GM13976 (cell line): ENCODE data around the gene GPC6.

Experiments used
- DNase-seq: peaks from one replicate; pipeline ENCODE4 v3.0.0; 2012; ENCODE audit warnings: low spot score
- CTCF ChIP-seq: IDR thresholded peaks from 2 replicates; pipeline ENCODE4 v1.5.1; 2012; ENCODE audit warnings: borderline replicate concordance, mild to moderate bottlenecking; ENCODE audit not compliant: insufficient read depth; ENCODE audit errors: extremely low read depth, missing control alignments, control extremely low read depth
- in situ Hi-C: fragments of 300-500 bp; cut with MboI; formaldehyde crosslinking; loops from one replicate; pipeline ENCODE4 v1.12.0; 2022; ENCODE audit warnings: low sequenced_read_pairs, mixed read lengths, inconsistent platforms; ENCODE audit not compliant: unreplicated experiment

The GPC6 gene

GRCh38 chr13:94232161-94232950 is 1005.7 kb downstream of the GPC6 start:
- TF ChIP-seq CTCF = no peak
- no peak for DNase-seq
- in situ Hi-C loops = no loop called here

- TF ChIP-seq CTCF = no peak
- in situ Hi-C loops = no loop called here
- DNase-seq = no peak
Observed at GRCh38 chr13:94232956-94233355, 1006.3 kb downstream of the GPC6 start.

- in situ Hi-C loops = no loop called here
- no peak for TF ChIP-seq CTCF
- no peak for DNase-seq
Observed at GRCh38 chr13:94233401-94233800, 1006.8 kb downstream of the GPC6 start.

GRCh38 chr13:94233837-94234236 is 1007.2 kb downstream of the GPC6 start:
- DNase-seq = no peak
- no peak for TF ChIP-seq CTCF
- in situ Hi-C loops = no loop called here

GRCh38 chr13:94234738-94235137 is 1008.1 kb downstream of the GPC6 start:
- in situ Hi-C loops = no loop called here
- no peak for DNase-seq
- no peak for TF ChIP-seq CTCF

GRCh38 chr13:94236132-94236531 is 1009.5 kb downstream of the GPC6 start:
- no peak for DNase-seq
- in situ Hi-C loops = no loop called here
- no peak for TF ChIP-seq CTCF
